Neural progenitor cell (in vitro differentiated cells): ENCODE data around the gene RINT1.

ENCODE experiments used
- CTCF ChIP-seq: fragments of 200-600 bp; sonication (generic); IDR thresholded peaks from 2 replicates; pipeline ENCODE4 v1.5.1; 2017; ENCODE audit warnings: antibody characterized with exemption, mild to moderate bottlenecking
- EZH2 ChIP-seq: fragments of 200-600 bp; sonication (generic); IDR thresholded peaks from 2 replicates; pipeline ENCODE4 v1.6.1; 2017; ENCODE audit warnings: antibody characterized with exemption, mild to moderate bottlenecking, moderate library complexity

GRCh38 chr7:105530126-105530525 lies 1.9 kb upstream of the RINT1 start:
- TF ChIP-seq CTCF = no peak
- no peak for TF ChIP-seq EZH2
